LNCAP (cell line): ENCODE results near the gene LEMD1.

Experiments
- TF ChIP-seq, protein P1 (sequence below): fragments of 450-650 bp; IDR thresholded peaks from 2 replicates; pipeline ENCODE4 v1.5.1; 2017; ENCODE audit warnings: mild to moderate bottlenecking

Gene LEMD1

DNA sequence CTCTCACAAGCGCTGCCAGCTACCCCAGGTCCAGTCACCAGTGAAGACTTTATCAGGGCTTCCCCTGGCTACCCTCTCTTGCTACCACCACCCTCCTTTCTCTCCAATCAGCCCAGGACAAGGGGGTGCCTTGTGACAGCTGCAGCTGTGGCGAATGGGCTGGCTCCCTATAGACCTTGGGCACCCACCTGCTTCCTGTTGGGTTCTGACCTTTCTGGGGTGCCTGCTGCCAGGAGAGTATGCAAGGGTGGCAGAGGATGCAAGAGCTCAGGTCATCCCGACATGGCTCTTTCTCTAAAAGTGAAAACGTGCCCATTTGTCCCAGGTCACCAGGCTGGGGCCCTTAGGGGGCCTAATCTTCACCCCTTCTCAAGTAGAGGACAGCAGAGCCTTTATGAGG lies 71.7 kb downstream of the LEMD1 start:
- TF ChIP-seq, protein P1, sequence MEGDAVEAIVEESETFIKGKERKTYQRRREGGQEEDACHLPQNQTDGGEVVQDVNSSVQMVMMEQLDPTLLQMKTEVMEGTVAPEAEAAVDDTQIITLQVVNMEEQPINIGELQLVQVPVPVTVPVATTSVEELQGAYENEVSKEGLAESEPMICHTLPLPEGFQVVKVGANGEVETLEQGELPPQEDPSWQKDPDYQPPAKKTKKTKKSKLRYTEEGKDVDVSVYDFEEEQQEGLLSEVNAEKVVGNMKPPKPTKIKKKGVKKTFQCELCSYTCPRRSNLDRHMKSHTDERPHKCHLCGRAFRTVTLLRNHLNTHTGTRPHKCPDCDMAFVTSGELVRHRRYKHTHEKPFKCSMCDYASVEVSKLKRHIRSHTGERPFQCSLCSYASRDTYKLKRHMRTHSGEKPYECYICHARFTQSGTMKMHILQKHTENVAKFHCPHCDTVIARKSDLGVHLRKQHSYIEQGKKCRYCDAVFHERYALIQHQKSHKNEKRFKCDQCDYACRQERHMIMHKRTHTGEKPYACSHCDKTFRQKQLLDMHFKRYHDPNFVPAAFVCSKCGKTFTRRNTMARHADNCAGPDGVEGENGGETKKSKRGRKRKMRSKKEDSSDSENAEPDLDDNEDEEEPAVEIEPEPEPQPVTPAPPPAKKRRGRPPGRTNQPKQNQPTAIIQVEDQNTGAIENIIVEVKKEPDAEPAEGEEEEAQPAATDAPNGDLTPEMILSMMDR = no peak

DNA sequence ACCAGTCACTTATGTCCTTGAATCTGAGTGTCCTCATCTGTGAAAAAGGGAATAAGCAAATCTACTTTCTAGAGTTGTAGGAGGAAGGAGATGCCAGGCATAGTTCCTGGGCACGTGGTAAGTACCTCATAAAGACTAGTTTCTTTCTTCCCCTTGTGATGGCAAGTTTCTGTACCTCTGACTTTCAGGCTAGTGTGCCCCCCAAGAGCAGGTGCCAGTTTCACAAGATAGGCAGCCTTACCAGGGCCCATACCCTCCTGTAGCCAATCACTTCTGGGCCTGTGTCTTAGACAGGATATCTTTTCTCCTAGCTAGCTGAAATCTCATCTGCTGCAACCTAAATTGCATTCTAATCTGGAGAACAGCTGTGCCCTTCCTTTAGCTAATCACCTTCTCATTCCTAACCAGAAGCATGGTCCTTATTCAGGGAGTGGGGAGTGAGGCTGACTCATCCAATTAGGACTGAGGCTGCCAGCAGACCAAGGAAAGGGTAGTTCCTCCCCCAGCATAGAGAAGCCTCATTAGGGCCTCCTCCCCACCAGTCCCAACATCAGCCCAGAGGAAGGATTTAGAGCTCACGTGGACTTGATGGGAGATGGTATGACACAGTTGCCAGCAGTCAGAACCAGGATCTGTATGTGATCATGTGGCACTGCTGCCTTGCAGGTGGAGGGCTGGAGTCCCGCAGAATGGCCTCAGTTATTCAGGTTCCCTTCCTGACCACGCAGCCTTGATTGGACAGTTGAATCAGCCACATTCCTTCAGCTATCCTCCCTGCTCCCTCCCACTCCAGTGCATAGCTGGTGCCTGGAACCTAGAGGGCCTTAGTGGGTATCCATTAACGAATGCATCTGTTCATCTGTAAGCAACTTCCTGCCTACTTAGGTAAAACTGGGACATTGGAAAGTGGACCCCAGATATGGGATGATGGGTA lies 73.0 kb downstream of the LEMD1 start:
- TF ChIP-seq, protein P1 = no peak

DNA sequence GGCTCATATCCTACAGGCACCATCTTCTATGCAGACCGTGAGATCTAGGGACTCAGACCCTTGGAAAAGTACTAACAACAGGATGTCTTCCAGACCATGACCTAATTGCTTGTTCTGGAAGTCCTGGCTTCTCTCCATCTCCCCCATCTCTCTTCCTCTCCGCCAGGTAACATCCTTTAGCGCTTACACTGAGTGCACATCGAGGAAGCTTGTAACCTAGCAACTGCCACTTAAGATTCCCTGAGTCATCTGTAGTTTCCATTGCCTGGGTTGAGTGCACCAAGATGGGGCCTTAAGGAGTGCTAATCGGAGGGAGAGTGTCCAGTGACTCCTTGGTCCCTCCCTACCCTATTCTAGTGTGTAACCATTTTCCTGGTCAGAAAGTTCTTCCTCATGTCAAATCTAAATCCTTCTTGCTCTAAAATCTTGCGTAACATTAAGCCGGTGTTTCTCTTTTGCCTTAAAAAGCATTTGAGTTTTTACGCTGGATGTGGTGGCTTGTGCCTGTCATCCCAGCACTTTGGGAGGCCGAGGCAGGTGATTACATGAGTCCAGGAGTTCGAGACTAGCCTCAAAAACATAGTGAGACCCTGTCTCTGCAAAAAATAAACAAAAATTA lies 74.8 kb downstream of the LEMD1 start:
- TF ChIP-seq, protein P1 = no peak

DNA sequence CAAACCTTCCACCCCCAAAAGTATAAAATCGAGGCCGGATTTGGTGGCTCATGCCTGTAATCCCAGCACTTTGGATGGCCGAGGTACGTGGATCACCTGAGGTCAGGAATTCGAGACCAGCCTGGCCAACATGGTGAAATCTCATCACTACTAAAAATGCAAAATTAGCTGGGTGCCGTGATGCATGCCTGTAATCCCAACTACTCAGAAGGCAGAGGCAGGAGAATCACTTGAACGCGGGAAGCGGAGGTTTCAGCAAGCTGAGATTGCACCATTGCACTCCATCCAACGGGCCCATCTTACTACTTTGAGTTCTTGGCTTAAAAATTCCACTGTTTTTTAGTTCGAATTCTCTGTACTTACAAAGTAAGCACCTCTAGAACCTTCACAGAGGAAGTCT lies 76.1 kb downstream of the LEMD1 start:
- TF ChIP-seq, protein P1 = no peak

DNA sequence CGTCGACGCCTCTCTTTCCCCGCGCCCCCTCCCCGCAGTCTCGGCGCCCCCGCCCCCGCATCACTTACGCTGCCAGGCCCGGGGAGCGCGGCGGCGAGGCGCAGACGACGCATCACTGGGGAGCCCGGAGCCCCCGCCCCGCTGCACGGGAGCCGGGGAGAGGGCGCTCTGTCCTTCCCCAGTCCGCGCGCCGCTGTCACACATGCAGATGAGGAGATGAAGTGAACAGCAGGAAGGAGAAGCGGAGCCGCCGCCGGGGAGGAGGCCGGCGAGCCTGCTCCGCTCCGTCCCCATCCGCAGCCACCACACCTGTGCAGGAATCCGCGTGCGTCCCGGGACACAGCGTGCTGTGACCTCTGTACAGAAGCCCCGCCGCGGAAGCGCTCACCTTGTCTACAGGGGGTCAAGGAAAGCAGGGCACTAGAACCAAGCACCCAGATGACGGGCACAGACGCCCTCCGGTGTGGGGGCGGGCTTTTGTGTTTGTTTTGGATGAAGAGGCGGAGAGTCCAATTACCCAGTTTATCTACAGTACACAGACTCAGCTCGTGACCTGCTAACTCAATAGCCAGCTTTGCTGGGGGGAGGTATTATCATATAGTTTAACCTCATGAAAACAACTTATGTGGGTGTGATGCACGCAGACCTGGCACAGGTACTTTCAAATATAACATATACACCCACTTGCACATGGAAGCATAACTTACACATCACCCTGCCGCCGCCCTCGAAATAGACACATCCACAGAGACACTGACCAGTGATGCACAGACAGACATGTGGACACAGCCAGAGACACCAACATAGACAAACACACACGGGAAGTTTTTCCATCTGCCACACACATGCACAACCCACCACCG lies 77.6 kb downstream of the LEMD1 start:
- TF ChIP-seq, protein P1 = 0 out of 2 replicates have a peak, but pooled peaks have one; percentile 7

DNA sequence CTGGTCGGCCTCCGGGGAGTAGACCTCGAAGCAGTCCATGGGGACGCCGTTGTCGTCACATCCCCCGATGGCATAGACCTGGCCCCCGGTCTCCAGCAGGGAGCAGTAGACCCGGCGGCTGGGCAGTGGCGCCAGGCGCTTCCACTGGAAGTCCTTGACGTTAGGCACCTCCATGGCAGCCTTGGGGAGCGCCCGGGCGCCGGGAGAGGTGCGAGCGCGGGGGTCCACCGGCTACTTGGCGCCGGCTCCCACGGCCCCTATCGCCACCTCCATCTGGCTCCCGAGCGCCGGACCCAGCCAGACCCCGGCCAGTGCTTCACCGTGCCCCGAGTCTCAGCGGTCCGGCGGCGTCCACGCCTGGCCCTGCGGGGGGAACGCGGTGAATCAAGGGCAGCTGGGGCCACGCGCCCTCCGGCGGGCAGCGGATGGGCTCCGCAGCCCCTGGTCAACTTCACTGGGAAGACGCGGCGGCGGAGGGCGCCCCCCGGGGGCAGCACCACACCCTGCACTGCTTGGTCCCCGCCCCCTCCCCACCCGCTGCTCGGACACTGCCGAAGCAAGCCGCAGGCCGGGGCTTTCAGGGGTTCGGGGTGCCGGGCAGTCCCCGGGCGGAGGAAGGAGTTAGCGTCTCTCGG lies 78.3 kb downstream of the LEMD1 start:
- TF ChIP-seq, protein P1 = peak; percentile 25; the same call in 1 of the 2 replicates

DNA sequence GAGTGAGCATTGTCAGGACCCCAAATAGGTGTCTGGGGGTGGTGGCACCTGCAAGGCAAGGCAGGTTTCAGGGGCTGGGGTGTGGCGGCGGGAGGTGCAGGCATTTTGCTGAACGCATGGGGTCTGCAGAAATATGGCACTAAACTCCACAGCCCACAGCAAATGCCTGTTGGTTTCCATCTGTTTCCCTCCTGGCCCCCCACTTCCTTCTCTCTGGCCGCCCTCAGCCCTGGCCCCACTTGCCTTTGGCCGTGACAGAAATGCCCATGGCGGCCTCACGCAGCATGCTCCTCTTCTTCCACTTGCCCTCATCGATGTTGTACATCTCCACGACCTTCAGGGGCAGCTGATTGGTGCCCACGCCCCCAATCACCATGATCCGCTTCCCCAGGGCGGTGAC lies 78.9 kb downstream of the LEMD1 start:
- TF ChIP-seq, protein P1 = no peak
